ENCODE measurements around the gene ITPR3. TPM values are rescaled to one million over a fixed set of nuclear protein-coding genes. Genes with fewer than 3 reads are reported as not detected.

ITPR3 gene
- polyA plus RNA-seq, 1 donor (not counting 4 experiments of a cell fraction or from before 2014, with no cell fraction given): 43.3 TPM

DNA sequence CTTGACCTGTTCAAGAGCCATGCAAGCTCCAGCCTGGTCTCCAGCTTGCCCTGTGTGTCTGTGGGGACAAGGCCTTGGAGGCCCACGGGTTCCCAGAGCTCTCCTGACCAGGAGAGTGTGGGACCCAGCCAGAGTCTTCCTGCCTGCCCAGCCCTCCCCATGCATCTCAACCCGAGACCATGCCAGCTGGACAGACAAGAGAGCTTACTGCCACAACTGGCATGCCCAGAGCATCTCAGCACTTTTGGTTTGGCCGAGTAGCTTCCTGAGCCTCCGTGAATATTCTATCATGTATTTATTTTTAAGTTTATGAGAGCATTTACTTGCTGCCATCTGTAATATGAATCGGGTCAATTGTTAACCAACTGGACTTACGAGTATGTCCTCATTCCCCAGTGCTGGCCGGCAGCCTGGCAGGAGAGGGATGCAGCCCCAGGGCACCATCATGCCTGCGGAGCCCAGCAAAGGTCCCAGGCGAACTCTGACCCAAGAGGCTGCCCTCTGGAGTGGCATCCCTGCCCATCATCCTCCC is 110.7 kb downstream of the ITPR3 start:
- dilution Hi-C loops (cut with MboI; ENCODE audit: extremely low pct_ligation_motif_present, low sequenced_read_pairs): no loop called here
- H3K79me2 ChIP-seq (ENCODE audit: control insufficient read depth, insufficient read depth, low read length): no peaks in the 10 kb centered on the region
- TF ChIP-seq, protein P1, sequence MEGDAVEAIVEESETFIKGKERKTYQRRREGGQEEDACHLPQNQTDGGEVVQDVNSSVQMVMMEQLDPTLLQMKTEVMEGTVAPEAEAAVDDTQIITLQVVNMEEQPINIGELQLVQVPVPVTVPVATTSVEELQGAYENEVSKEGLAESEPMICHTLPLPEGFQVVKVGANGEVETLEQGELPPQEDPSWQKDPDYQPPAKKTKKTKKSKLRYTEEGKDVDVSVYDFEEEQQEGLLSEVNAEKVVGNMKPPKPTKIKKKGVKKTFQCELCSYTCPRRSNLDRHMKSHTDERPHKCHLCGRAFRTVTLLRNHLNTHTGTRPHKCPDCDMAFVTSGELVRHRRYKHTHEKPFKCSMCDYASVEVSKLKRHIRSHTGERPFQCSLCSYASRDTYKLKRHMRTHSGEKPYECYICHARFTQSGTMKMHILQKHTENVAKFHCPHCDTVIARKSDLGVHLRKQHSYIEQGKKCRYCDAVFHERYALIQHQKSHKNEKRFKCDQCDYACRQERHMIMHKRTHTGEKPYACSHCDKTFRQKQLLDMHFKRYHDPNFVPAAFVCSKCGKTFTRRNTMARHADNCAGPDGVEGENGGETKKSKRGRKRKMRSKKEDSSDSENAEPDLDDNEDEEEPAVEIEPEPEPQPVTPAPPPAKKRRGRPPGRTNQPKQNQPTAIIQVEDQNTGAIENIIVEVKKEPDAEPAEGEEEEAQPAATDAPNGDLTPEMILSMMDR (optimal IDR thresholded peaks at IDR 0.05 in 1 of 3, IDR thresholded peaks at IDR 0.05 in 1 of 3, conservative IDR thresholded peaks at IDR 0.05 in 1 of 3; ENCODE audit: extremely low read depth in 1 of 3, insufficient read depth in 2 of 3, low read length in 3 of 3): no peak
- no peak for TF ChIP-seq EZH2 (IDR thresholded peaks at IDR 0.05; ENCODE audit: low read length)
- no peaks in the 10 kb centered on the region for H3K9me3 ChIP-seq (ENCODE audit: control insufficient read depth, low read depth, low read length)
- H3K4me2 ChIP-seq (ENCODE audit: control insufficient read depth, extremely low read depth, insufficient read depth, low read depth, low read length): no peak overlapping the region
- H4K20me1 ChIP-seq (ENCODE audit: control insufficient read depth, extremely low read depth, insufficient read depth, low read length): no peaks in the 10 kb centered on the region
- H3K27ac ChIP-seq (ENCODE audit: control insufficient read depth, insufficient read depth, low read length): no peak overlapping the region
- no peak overlapping the region for H3K9ac ChIP-seq (ENCODE audit: control insufficient read depth, extremely low read depth, insufficient read depth, low read length)
- no peaks in the 10 kb centered on the region for H3K9me1 ChIP-seq (ENCODE audit: control insufficient read depth, extremely low read depth, insufficient read depth, low read length)
- H3K27me3 ChIP-seq (ENCODE audit: control insufficient read depth, extremely low read depth, insufficient read depth, low read length): peaks cover 18% of the 10 kb centered on the region
- DNase-seq (ENCODE audit: low read depth, low spot score) (no peak), FAIRE-seq (no peak)
- no peak overlapping the region for H3K4me3 ChIP-seq (ENCODE audit: control insufficient read depth in 2 of 3, extremely low read depth in 1 of 3, insufficient read depth in 2 of 3, low read depth in 1 of 3, low read length in 3 of 3)
- H2AFZ ChIP-seq (ENCODE audit: control insufficient read depth, low read length): no peak overlapping the region
- no peaks in the 10 kb centered on the region for H3K36me3 ChIP-seq (ENCODE audit: control insufficient read depth in 2 of 2, extremely low read depth in 1 of 2, insufficient read depth in 2 of 2, low read length in 2 of 2)
- H3K4me1 ChIP-seq (ENCODE audit: control insufficient read depth, extremely low read depth, insufficient read depth, low read length): peaks cover 5% of the 10 kb centered on the region

GRCh38 chr6:33732385-33732784 is 111.3 kb downstream of the ITPR3 start:
- Histone ChIP-seq H3K9me3 (ENCODE audit: control insufficient read depth, low read depth, low read length) (no peaks in the 10 kb centered on the region), H3K27ac (ENCODE audit: control insufficient read depth, insufficient read depth, low read length) (no peak overlapping the region), H4K20me1 (ENCODE audit: control insufficient read depth, extremely low read depth, insufficient read depth, low read length) (no peaks in the 10 kb centered on the region), H3K4me1 (ENCODE audit: control insufficient read depth, extremely low read depth, insufficient read depth, low read length) (peaks cover 5% of the 10 kb centered on the region), H3K27me3 (ENCODE audit: control insufficient read depth, extremely low read depth, insufficient read depth, low read length) (peaks cover 13% of the 10 kb centered on the region), H3K9ac (ENCODE audit: control insufficient read depth, extremely low read depth, insufficient read depth, low read length) (no peak overlapping the region), H3K36me3 (ENCODE audit: control insufficient read depth in 2 of 2, extremely low read depth in 1 of 2, insufficient read depth in 2 of 2, low read length in 2 of 2) (no peaks in the 10 kb centered on the region), H3K79me2 (ENCODE audit: control insufficient read depth, insufficient read depth, low read length) (no peaks in the 10 kb centered on the region), H2AFZ (ENCODE audit: control insufficient read depth, low read length) (no peak overlapping the region), H3K4me3 (ENCODE audit: control insufficient read depth in 2 of 3, extremely low read depth in 1 of 3, insufficient read depth in 2 of 3, low read depth in 1 of 3, low read length in 3 of 3) (no peak overlapping the region), H3K9me1 (ENCODE audit: control insufficient read depth, extremely low read depth, insufficient read depth, low read length) (no peaks in the 10 kb centered on the region), H3K4me2 (ENCODE audit: control insufficient read depth, extremely low read depth, insufficient read depth, low read depth, low read length) (no peak overlapping the region)
- TF ChIP-seq, protein P1 (optimal IDR thresholded peaks at IDR 0.05 in 1 of 3, IDR thresholded peaks at IDR 0.05 in 1 of 3, conservative IDR thresholded peaks at IDR 0.05 in 1 of 3; ENCODE audit: extremely low read depth in 1 of 3, insufficient read depth in 2 of 3, low read length in 3 of 3): no peak
- no peak for TF ChIP-seq EZH2 (IDR thresholded peaks at IDR 0.05; ENCODE audit: low read length)
- dilution Hi-C loops (cut with MboI; ENCODE audit: extremely low pct_ligation_motif_present, low sequenced_read_pairs): no loop called here
- FAIRE-seq: no peak
- no peak for DNase-seq (ENCODE audit: low read depth, low spot score)

Measured in keratinocyte (primary cell).